GM21381 (cell line): Measurements from ENCODE around the gene TRABD2A.
A peak's percentile ranks its signal among the peaks of the same experiment; 100 is the strongest.

Experiments used
- ATAC-seq: cut with Tn5 transposase; IDR thresholded peaks from one replicate; pipeline ENCODE4 v1.9.1; 2021; ENCODE audit warnings: mild to moderate bottlenecking, moderate library complexity; ENCODE audit not compliant: unreplicated experiment

The TRABD2A gene

GRCh38 chr2:84851876-84852275 is 29.0 kb downstream of the TRABD2A start:
- ATAC-seq, result no peak

- ATAC-seq, result no peak
Measured at GRCh38 chr2:84850471-84850870, 30.4 kb downstream of the TRABD2A start.

- no peak for ATAC-seq
Measured at GRCh38 chr2:84849271-84849952, 31.5 kb downstream of the TRABD2A start.

- no peak for ATAC-seq
Measured at GRCh38 chr2:84847326-84848050, 33.4 kb downstream of the TRABD2A start.

- ATAC-seq, result no peak
Measured at GRCh38 chr2:84846741-84847142, 34.1 kb downstream of the TRABD2A start.

GRCh38 chr2:84846041-84846663 is 34.7 kb downstream of the TRABD2A start:
- no peak for ATAC-seq

- ATAC-seq, result no peak
Measured at GRCh38 chr2:84844141-84844540, 36.7 kb downstream of the TRABD2A start.

- no peak for ATAC-seq
Measured at GRCh38 chr2:84841577-84841976, 39.3 kb downstream of the TRABD2A start.

- ATAC-seq, result no peak
Measured at GRCh38 chr2:84840306-84840705, 40.6 kb downstream of the TRABD2A start.

- ATAC-seq, result no peak
Measured at GRCh38 chr2:84839851-84840250, 41.0 kb downstream of the TRABD2A start.

GRCh38 chr2:84838434-84839145 is 42.3 kb downstream of the TRABD2A start:
- no peak for ATAC-seq

GRCh38 chr2:84836215-84836614 is 44.7 kb downstream of the TRABD2A start:
- ATAC-seq, result no peak

- no peak for ATAC-seq
Measured at GRCh38 chr2:84833481-84834150, 47.3 kb downstream of the TRABD2A start.

GRCh38 chr2:84832772-84833461 is 48.0 kb downstream of the TRABD2A start:
- peak; percentile 88 for ATAC-seq

- ATAC-seq, result no peak
Measured at GRCh38 chr2:84830758-84831500, 50.0 kb downstream of the TRABD2A start.

- ATAC-seq, result no peak
Measured at GRCh38 chr2:84830095-84830494, 50.8 kb downstream of the TRABD2A start.

- ATAC-seq, result no peak
Measured at GRCh38 chr2:84829693-84830092, 51.2 kb downstream of the TRABD2A start.

GRCh38 chr2:84827978-84828575 is 52.8 kb downstream of the TRABD2A start:
- no peak for ATAC-seq

- no peak for ATAC-seq
Measured at GRCh38 chr2:84823788-84824187, 57.1 kb downstream of the TRABD2A start.
